CD4-positive, CD25-positive, alpha-beta regulatory T cell (primary cell): ENCODE data around the gene EOGT. TPM values are rescaled to one million over a fixed set of nuclear protein-coding genes. Genes with fewer than 3 reads are reported as not detected.

Experiments used
- ATAC-seq, 2 donors: fragments of 150-1000 bp; cut with Tn5 transposase; one replicate each; pipeline ENCODE4 v1.10.0; 2021; ENCODE audit warnings: low read depth in 2 of 2, moderate number of reproducible peaks in 2 of 2, moderate library complexity in 1 of 2
- DNase-seq, 3 donors: peaks; one replicate each; pipeline versions ENCODE4 v3.0.0 to v3.0.0-alpha.2; 2012 to 2022; ENCODE audit warnings: mixed read lengths in 1 of 3
- H3K27ac ChIP-seq: one replicate; pipeline ENCODE4 v1.7.0; 2013; ENCODE audit warnings: mild to moderate bottlenecking, low read length; ENCODE audit not compliant: insufficient read depth, poor library complexity, severe bottlenecking
- H3K27me3 ChIP-seq: one replicate; pipeline ENCODE4 v1.7.0; 2013; ENCODE audit warnings: low read length; ENCODE audit not compliant: control insufficient read depth, insufficient read depth
- H3K36me3 ChIP-seq: one replicate; pipeline ENCODE4 v1.7.0; 2013; ENCODE audit warnings: mild to moderate bottlenecking, low read length, moderate library complexity; ENCODE audit not compliant: control insufficient read depth, insufficient read depth
- H3K4me1 ChIP-seq: 2 replicates; pipeline ENCODE4 v1.7.0; 2013; ENCODE audit warnings: mild to moderate bottlenecking, low read length; ENCODE audit not compliant: insufficient read depth, control insufficient read depth, poor library complexity, severe bottlenecking
- H3K4me3 ChIP-seq: one replicate; pipeline ENCODE4 v1.7.0; 2013; ENCODE audit warnings: low read depth, mild to moderate bottlenecking, low read length, moderate library complexity
- H3K9me3 ChIP-seq, 2 experiments: 1 replicate in 1 of 2; 2 replicates in 1 of 2; pipeline ENCODE4 v1.7.0; 2013; ENCODE audit warnings: low read length in 2 of 2, mild to moderate bottlenecking in 1 of 2, moderate library complexity in 1 of 2; ENCODE audit not compliant: control insufficient read depth in 2 of 2
- H3K27ac Mint-ChIP-seq, 3 donors: one replicate each; pipeline ENCODE4 v1.8.0; 2020 to 2022; ENCODE audit warnings: mild to moderate bottlenecking in 3 of 3, mixed read lengths in 3 of 3, moderate library complexity in 2 of 3
- H3K27me3 Mint-ChIP-seq: one replicate; pipeline ENCODE4 v1.8.0; 2022; ENCODE audit warnings: mild to moderate bottlenecking, mixed read lengths
- H3K36me3 Mint-ChIP-seq: one replicate; pipeline ENCODE4 v1.8.0; 2020; ENCODE audit warnings: mixed read lengths
- H3K4me1 Mint-ChIP-seq, 4 donors: one replicate each; pipeline ENCODE4 v1.8.0; 2020 to 2022; ENCODE audit warnings: mixed read lengths in 4 of 4, mild to moderate bottlenecking in 1 of 4
- H3K4me3 Mint-ChIP-seq, 4 donors: one replicate each; pipeline ENCODE4 v1.8.0; 2020 to 2022; ENCODE audit warnings: mild to moderate bottlenecking in 4 of 4, mixed read lengths in 4 of 4, moderate library complexity in 3 of 4
- H3K9me3 Mint-ChIP-seq, 7 donors: one replicate each; pipeline ENCODE4 v1.8.0; 2020 to 2022; ENCODE audit warnings: mixed read lengths in 7 of 7, mild to moderate bottlenecking in 3 of 7, moderate library complexity in 2 of 7
- polyA plus RNA-seq, 4 donors: library from polyadenylated mRNA; unstranded; fragments of 300-500 nt; fragmentation: Illumina TruSeq; gene quantifications; one replicate each; pipeline ENCODE4 v1.2.3, GENCODE V29; 2021
- total RNA-seq: library from RNA; stranded (reverse); gene quantifications from one replicate; pipeline ENCODE4 v1.2.3, GENCODE V29; 2022

Gene EOGT
- total and polyA plus RNA-seq, 5 donors from 2014 or later: 15.8 to 25.7 (median 19.6) TPM

GRCh38 chr3:68945225-68945624 lies 68.3 kb downstream of the EOGT start:
- ATAC-seq (no peak), DNase-seq (no peak)
- no peak overlapping the region for H3K4me3 Mint-ChIP-seq
- H3K9me3 ChIP-seq: no peaks in the 10 kb centered on the region
- H3K27ac Mint-ChIP-seq: no peak overlapping the region
- no peaks in the 10 kb centered on the region for H3K4me1 ChIP-seq
- H3K36me3 ChIP-seq: no peaks in the 10 kb centered on the region
- peaks cover 0 to 2% (median 0%) of the 10 kb centered on the region in 7 donors for H3K9me3 Mint-ChIP-seq
- H3K36me3 Mint-ChIP-seq: no peaks in the 10 kb centered on the region
- no peaks in the 10 kb centered on the region for H3K4me1 Mint-ChIP-seq
- H3K27me3 Mint-ChIP-seq: peaks cover 44% of the 10 kb centered on the region
- no peak overlapping the region for H3K27ac ChIP-seq
- no peak overlapping the region for H3K4me3 ChIP-seq
- peaks cover 5% of the 10 kb centered on the region for H3K27me3 ChIP-seq

GRCh38 chr3:68943753-68944500 lies 69.6 kb downstream of the EOGT start:
- no peaks in the 10 kb centered on the region for H3K9me3 ChIP-seq
- H3K27ac ChIP-seq: no peak overlapping the region
- Mint-ChIP-seq H3K4me1 (no peaks in the 10 kb centered on the region), H3K27ac (no peak overlapping the region), H3K36me3 (no peaks in the 10 kb centered on the region), H3K27me3 (peaks cover 52% of the 10 kb centered on the region), H3K4me3 (no peak overlapping the region), H3K9me3 (peaks cover 0 to 2% (median 0%) of the 10 kb centered on the region in 7 donors)
- no peak overlapping the region for H3K4me3 ChIP-seq
- no peaks in the 10 kb centered on the region for H3K4me1 ChIP-seq
- ATAC-seq: no peak
- H3K36me3 ChIP-seq: no peaks in the 10 kb centered on the region
- peaks cover 5% of the 10 kb centered on the region for H3K27me3 ChIP-seq
- DNase-seq: no peak

- Mint-ChIP-seq H3K4me3 (no peak overlapping the region), H3K36me3 (no peaks in the 10 kb centered on the region), H3K27me3 (peaks cover 52% of the 10 kb centered on the region), H3K27ac (no peak overlapping the region), H3K9me3 (no peaks in the 10 kb centered on the region), H3K4me1 (peaks cover 0 to 1% (median 0%) of the 10 kb centered on the region in 4 donors)
- H3K4me3 ChIP-seq: no peak overlapping the region
- ATAC-seq: no peak
- DNase-seq: no peak
- peaks cover 9% of the 10 kb centered on the region for H3K27me3 ChIP-seq
- no peak overlapping the region for H3K27ac ChIP-seq
- H3K4me1 ChIP-seq: no peaks in the 10 kb centered on the region
- no peaks in the 10 kb centered on the region for H3K36me3 ChIP-seq
- no peaks in the 10 kb centered on the region for H3K9me3 ChIP-seq
These were observed 72.4 kb downstream of the EOGT start for GRCh38 chr3:68941055-68941454.

- Histone ChIP-seq H3K4me3 (no peak overlapping the region), H3K36me3 (no peaks in the 10 kb centered on the region), H3K9me3 (no peaks in the 10 kb centered on the region), H3K27ac (no peak overlapping the region), H3K4me1 (peaks cover 7% of the 10 kb centered on the region), H3K27me3 (peaks cover 27% of the 10 kb centered on the region)
- H3K4me3 Mint-ChIP-seq: no peak overlapping the region
- no peaks in the 10 kb centered on the region for H3K36me3 Mint-ChIP-seq
- H3K27me3 Mint-ChIP-seq: peaks cover 57% of the 10 kb centered on the region
- peaks cover 0 to 4% (median under 1%) of the 10 kb centered on the region in 4 donors for H3K4me1 Mint-ChIP-seq
- H3K27ac Mint-ChIP-seq: no peak overlapping the region
- no peaks in the 10 kb centered on the region for H3K9me3 Mint-ChIP-seq
- ATAC-seq (no peak), DNase-seq (no peak)
These were observed 76.6 kb downstream of the EOGT start for GRCh38 chr3:68936856-68937255.

GRCh38 chr3:68935778-68936177 lies 77.7 kb downstream of the EOGT start:
- no peaks in the 10 kb centered on the region for H3K9me3 Mint-ChIP-seq
- no peak overlapping the region for H3K27ac Mint-ChIP-seq
- no peak for DNase-seq
- H3K27me3 ChIP-seq: peaks cover 34% of the 10 kb centered on the region
- H3K27ac ChIP-seq: no peak overlapping the region
- H3K4me3 ChIP-seq: no peak overlapping the region
- no peaks in the 10 kb centered on the region for H3K36me3 Mint-ChIP-seq
- H3K4me1 Mint-ChIP-seq: peaks cover 0 to 8% (median 4%) of the 10 kb centered on the region in 4 donors
- H3K4me1 ChIP-seq: peaks cover 12% of the 10 kb centered on the region
- peaks cover 60% of the 10 kb centered on the region for H3K27me3 Mint-ChIP-seq
- ATAC-seq: no peak
- no peaks in the 10 kb centered on the region for H3K9me3 ChIP-seq
- H3K4me3 Mint-ChIP-seq: no peak overlapping the region
- no peaks in the 10 kb centered on the region for H3K36me3 ChIP-seq

- Histone ChIP-seq H3K4me1 (peaks cover 12% of the 10 kb centered on the region), H3K4me3 (no peak overlapping the region), H3K9me3 (no peaks in the 10 kb centered on the region), H3K27me3 (peaks cover 50% of the 10 kb centered on the region), H3K36me3 (no peaks in the 10 kb centered on the region), H3K27ac (no peak overlapping the region)
- peaks cover 0 to 8% (median 4%) of the 10 kb centered on the region in 4 donors for H3K4me1 Mint-ChIP-seq
- ATAC-seq: no peak
- H3K27ac Mint-ChIP-seq: no peak overlapping the region
- peak overlapping the region in 1 of 4 donors; percentile 22 for H3K4me3 Mint-ChIP-seq
- H3K36me3 Mint-ChIP-seq: no peaks in the 10 kb centered on the region
- DNase-seq: no peak
- H3K27me3 Mint-ChIP-seq: peaks cover 70% of the 10 kb centered on the region
- H3K9me3 Mint-ChIP-seq: no peaks in the 10 kb centered on the region
These were observed 81.9 kb downstream of the EOGT start for GRCh38 chr3:68931406-68932149.
